Endometrium (tissue), 2 donors: ENCODE data around the gene PCA3.

Experiments
- FAIRE-seq: peaks from 2 replicates; lab custom pipeline; 2012; peaks lifted over from hg19 to GRCh38; lab: Jason Lieb, UNC
- donor health status: control.
- donor health status: control.

PCA3 gene

GRCh38 chr9:76756941-76757673 lies 7.1 kb upstream of the PCA3 start:
- FAIRE-seq = no peak

- FAIRE-seq = no peak
Measured at GRCh38 chr9:76758476-76758875, 5.8 kb upstream of the PCA3 start.

GRCh38 chr9:76759732-76760131 lies 4.5 kb upstream of the PCA3 start:
- FAIRE-seq = no peak

- FAIRE-seq = peak; percentile 21
Measured at GRCh38 chr9:76761448-76761847, 2.8 kb upstream of the PCA3 start.

- no peak for FAIRE-seq
Measured at GRCh38 chr9:76766126-76766525, 1.9 kb downstream of the PCA3 start.

GRCh38 chr9:76772686-76773445 lies 8.6 kb downstream of the PCA3 start:
- FAIRE-seq = peak; percentile 39

- no peak for FAIRE-seq
Measured at GRCh38 chr9:76784881-76785280, 20.6 kb downstream of the PCA3 start.

GRCh38 chr9:76785501-76785900 lies 21.3 kb downstream of the PCA3 start:
- FAIRE-seq = no peak

GRCh38 chr9:76787677-76788076 lies 23.4 kb downstream of the PCA3 start:
- no peak for FAIRE-seq

- FAIRE-seq = no peak
Measured at GRCh38 chr9:76789840-76790239, 25.6 kb downstream of the PCA3 start.

- FAIRE-seq = no peak
Measured at GRCh38 chr9:76793784-76794431, 29.7 kb downstream of the PCA3 start.

- no peak for FAIRE-seq
Measured at GRCh38 chr9:76796296-76796695, 32.1 kb downstream of the PCA3 start.

- no peak for FAIRE-seq
Measured at GRCh38 chr9:76798527-76798926, 34.3 kb downstream of the PCA3 start.

- FAIRE-seq = no peak
Measured at GRCh38 chr9:76799473-76799872, 35.2 kb downstream of the PCA3 start.

GRCh38 chr9:76800901-76801300 lies 36.7 kb downstream of the PCA3 start:
- FAIRE-seq = no peak

GRCh38 chr9:76803083-76803482 lies 38.8 kb downstream of the PCA3 start:
- no peak for FAIRE-seq

- FAIRE-seq = no peak
Measured at GRCh38 chr9:76803762-76804161, 39.5 kb downstream of the PCA3 start.

- no peak for FAIRE-seq
Measured at GRCh38 chr9:76808636-76809035, 44.4 kb downstream of the PCA3 start.

GRCh38 chr9:76810377-76810957 lies 46.2 kb downstream of the PCA3 start:
- FAIRE-seq = peak; percentile 89

- FAIRE-seq = no peak
Measured at GRCh38 chr9:76812591-76812990, 48.4 kb downstream of the PCA3 start.

- FAIRE-seq = no peak
Measured at GRCh38 chr9:76817489-76817888, 53.3 kb downstream of the PCA3 start.

GRCh38 chr9:76818271-76818670 lies 54.0 kb downstream of the PCA3 start:
- no peak for FAIRE-seq

GRCh38 chr9:76820431-76820830 lies 56.2 kb downstream of the PCA3 start:
- FAIRE-seq = no peak
